Adipocyte (in vitro differentiated cells): ENCODE data around the gene CERCAM.
A peak's percentile ranks its signal among the peaks of the same experiment; 100 is the strongest.

ENCODE experiments used
- DNase-seq: peaks from one replicate; pipeline ENCODE4 v3.0.0-alpha.2; 2015; ENCODE audit warnings: low read depth
- H3K27me3 ChIP-seq: replicated peaks from 2 replicates; pipeline ENCODE4 v1.7.0; 2013; ENCODE audit warnings: mild to moderate bottlenecking, low read length, moderate library complexity; ENCODE audit not compliant: control insufficient read depth, insufficient read depth
- H3K36me3 ChIP-seq: 2 replicates; pipeline ENCODE4 v1.7.0; 2013; ENCODE audit warnings: low read length, mild to moderate bottlenecking, moderate library complexity; ENCODE audit not compliant: control insufficient read depth, insufficient read depth, severe bottlenecking
- H3K4me1 ChIP-seq: 2 replicates; pipeline ENCODE4 v1.7.0; 2013; ENCODE audit warnings: mild to moderate bottlenecking, low read length, moderate library complexity; ENCODE audit not compliant: control insufficient read depth, insufficient read depth
- H3K4me3 ChIP-seq: 2 replicates; pipeline ENCODE4 v1.7.0; 2013; ENCODE audit warnings: mild to moderate bottlenecking, low read length, moderate library complexity
- H3K9ac ChIP-seq: 2 replicates; pipeline ENCODE4 v1.7.0; 2013; ENCODE audit warnings: mild to moderate bottlenecking, low read length, moderate library complexity
- H3K9me3 ChIP-seq: 2 replicates; pipeline ENCODE4 v1.7.0; 2013; ENCODE audit warnings: mild to moderate bottlenecking, low read length, moderate library complexity; ENCODE audit not compliant: control insufficient read depth

The CERCAM gene

DNA sequence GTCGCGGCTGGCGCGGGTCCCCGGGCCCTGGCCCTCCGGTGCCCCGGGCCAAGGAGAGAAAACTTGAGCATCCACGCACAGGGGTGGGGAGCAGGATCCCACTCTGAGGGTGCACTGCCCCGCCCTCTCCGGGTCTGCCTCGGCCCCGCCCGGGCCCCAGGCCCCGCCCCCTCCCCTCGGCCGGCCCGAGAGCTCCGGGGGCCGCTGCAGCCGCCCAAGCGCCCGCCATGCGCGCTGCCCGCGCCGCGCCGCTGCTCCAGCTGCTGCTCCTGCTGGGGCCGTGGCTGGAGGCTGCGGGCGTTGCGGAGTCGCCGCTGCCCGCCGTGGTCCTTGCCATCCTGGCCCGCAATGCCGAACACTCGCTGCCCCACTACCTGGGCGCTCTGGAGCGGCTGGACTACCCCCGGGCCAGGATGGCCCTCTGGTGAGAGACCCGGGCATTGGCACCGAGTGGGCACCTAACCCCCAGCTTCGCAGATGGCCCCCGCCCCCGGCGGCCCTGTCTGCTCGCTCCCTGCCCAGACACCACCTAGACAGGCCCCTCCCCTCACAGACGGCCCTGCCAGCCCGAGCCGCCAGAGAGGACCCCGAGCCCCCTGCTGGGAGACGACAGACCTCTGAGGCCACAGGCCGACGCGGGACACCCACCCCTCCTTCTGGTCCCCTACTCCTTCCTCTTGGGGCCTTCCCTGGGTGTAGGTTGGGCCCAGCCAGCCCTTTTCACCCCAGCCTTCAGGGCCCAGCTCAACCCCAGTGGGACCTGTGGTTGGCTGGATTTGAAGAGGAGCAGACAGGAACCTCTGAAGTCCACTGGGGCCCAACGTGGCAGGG, at the start of gene CERCAM:
Gene CERCAM (plus strand): TSS at position 207 of the 831 bp plus-strand sequence. CDS start 21 bp downstream, at position 228.
- peaks cover 10% of the 10 kb centered on the region for H3K4me1 ChIP-seq
- DNase-seq: peak; percentile 83

GRCh38 chr9:128371630-128372117, 49.0 kb upstream of the CERCAM start:
- Histone ChIP-seq H3K36me3 (peaks cover 5% of the 10 kb centered on the region), H3K9me3 (no peaks in the 10 kb centered on the region), H3K9ac (peak overlapping the region; percentile 95), H3K4me1 (peaks cover 29% of the 10 kb centered on the region), H3K27me3 (no peaks in the 10 kb centered on the region), H3K4me3 (peak overlapping the region; percentile 94)
- DNase-seq: no peak

More for the DNA sequence above, at the start of gene CERCAM:
- H3K27me3 ChIP-seq: peaks cover 19% of the 10 kb centered on the region
- peak within 1 kb of the TSS; percentile 93 for H3K9ac ChIP-seq
- H3K36me3 ChIP-seq: peaks cover 5% of the 10 kb centered on the region
- no peaks in the 10 kb centered on the region for H3K9me3 ChIP-seq
- H3K4me3 ChIP-seq: peak within 1 kb of the TSS; percentile 91

- H3K9me3 ChIP-seq: no peaks in the 10 kb centered on the region
- DNase-seq: peak; percentile 19
- H3K4me3 ChIP-seq: peak overlapping the region; percentile 94
- peak overlapping the region; percentile 95 for H3K9ac ChIP-seq
- H3K36me3 ChIP-seq: peaks cover 5% of the 10 kb centered on the region
- H3K4me1 ChIP-seq: peaks cover 29% of the 10 kb centered on the region
- no peaks in the 10 kb centered on the region for H3K27me3 ChIP-seq
These were observed 48.4 kb upstream of the CERCAM start for GRCh38 chr9:128372188-128372641.

GRCh38 chr9:128372784-128373183, 47.9 kb upstream of the CERCAM start:
- H3K4me1 ChIP-seq: peaks cover 29% of the 10 kb centered on the region
- peak overlapping the region; percentile 94 for H3K4me3 ChIP-seq
- DNase-seq: peak; percentile 5

DNA sequence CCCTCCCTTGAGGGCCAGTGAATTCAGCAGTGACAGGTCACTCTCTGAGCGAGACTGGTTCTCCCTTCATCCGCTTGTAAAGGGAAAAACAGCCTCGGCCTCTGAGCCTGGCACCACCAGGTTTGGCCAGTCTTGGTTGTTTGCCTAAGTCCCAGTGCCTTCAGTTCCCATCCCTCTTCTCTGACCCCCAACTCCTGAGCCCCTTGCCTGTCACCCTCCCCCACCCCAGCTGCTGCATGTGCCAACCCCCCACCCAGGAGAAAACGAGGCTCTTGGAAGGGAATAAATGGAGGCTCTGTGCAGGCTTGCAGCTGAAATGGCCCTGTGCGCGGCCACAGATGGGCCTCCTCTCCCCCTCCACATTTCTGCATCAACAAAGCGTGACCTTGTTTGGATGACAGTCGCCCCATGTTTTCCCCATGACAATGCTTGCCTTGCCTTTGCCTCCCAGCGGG, 46.4 kb upstream of the CERCAM start:
- no peak overlapping the region for H3K9ac ChIP-seq
- peaks cover 29% of the 10 kb centered on the region for H3K4me1 ChIP-seq
- no peak for DNase-seq
- no peaks in the 10 kb centered on the region for H3K27me3 ChIP-seq
- H3K36me3 ChIP-seq: peaks cover 9% of the 10 kb centered on the region
- no peaks in the 10 kb centered on the region for H3K9me3 ChIP-seq
- H3K4me3 ChIP-seq: no peak overlapping the region

More at GRCh38 chr9:128372784-128373183, 47.9 kb upstream of the CERCAM start:
- no peaks in the 10 kb centered on the region for H3K27me3 ChIP-seq
- no peaks in the 10 kb centered on the region for H3K9me3 ChIP-seq
- peak overlapping the region; percentile 95 for H3K9ac ChIP-seq
- peaks cover 5% of the 10 kb centered on the region for H3K36me3 ChIP-seq

DNA sequence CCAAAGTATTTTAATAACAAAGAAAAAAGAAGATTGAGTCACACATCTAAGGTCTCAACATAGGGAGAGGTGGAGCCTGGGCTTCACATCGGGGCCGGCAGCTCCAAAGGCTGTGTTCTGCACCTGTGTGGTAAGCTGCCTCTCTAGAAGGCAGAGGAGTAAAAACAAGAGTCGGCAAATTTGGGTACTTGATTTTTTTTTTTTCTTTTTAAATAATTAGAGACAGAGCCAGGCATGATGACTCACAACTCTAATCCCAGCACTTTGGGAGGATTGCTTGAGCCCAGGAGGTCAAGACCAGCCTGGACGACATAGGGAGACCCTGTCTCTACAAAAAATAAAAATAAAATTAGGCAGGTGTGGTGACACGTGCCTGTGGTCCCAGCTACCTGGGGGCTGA, 44.8 kb upstream of the CERCAM start:
- H3K9ac ChIP-seq: no peak overlapping the region
- H3K4me1 ChIP-seq: peaks cover 22% of the 10 kb centered on the region
- H3K4me3 ChIP-seq: no peak overlapping the region
- peak; percentile 23 for DNase-seq
- H3K9me3 ChIP-seq: no peaks in the 10 kb centered on the region
- no peaks in the 10 kb centered on the region for H3K27me3 ChIP-seq
- peaks cover 15% of the 10 kb centered on the region for H3K36me3 ChIP-seq

- H3K9me3 ChIP-seq: no peaks in the 10 kb centered on the region
- no peaks in the 10 kb centered on the region for H3K4me1 ChIP-seq
- no peak overlapping the region for H3K4me3 ChIP-seq
- DNase-seq: no peak
- H3K27me3 ChIP-seq: no peaks in the 10 kb centered on the region
- H3K36me3 ChIP-seq: peaks cover 38% of the 10 kb centered on the region
- H3K9ac ChIP-seq: no peak overlapping the region
These were observed 38.4 kb upstream of the CERCAM start for GRCh38 chr9:128382261-128382660.

- H3K36me3 ChIP-seq: peaks cover 47% of the 10 kb centered on the region
- DNase-seq: no peak
- H3K9ac ChIP-seq: no peak overlapping the region
- no peaks in the 10 kb centered on the region for H3K27me3 ChIP-seq
- no peaks in the 10 kb centered on the region for H3K4me1 ChIP-seq
- no peak overlapping the region for H3K4me3 ChIP-seq
- no peaks in the 10 kb centered on the region for H3K9me3 ChIP-seq
These were observed 37.5 kb upstream of the CERCAM start for GRCh38 chr9:128383007-128383753.

DNA sequence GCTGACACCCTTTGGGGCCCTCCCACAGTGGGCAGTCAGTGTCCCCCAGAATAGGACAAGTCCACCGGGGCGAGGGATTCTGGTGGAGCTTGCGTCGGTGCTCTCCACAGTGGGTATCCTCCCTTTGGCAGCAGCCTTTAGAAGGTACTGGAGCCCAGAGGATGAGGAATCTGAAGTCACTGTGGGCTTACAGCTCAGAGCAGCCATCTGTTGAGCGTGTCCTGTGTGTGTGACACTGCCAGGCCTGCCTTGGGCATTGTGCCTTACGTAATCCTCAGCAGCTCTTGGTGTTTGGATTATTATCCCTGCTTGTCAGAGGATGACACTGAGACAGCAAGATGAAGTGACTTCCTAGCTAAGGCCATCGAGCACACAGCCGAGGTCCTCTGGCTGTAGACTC, 36.9 kb upstream of the CERCAM start:
- H3K27me3 ChIP-seq: no peaks in the 10 kb centered on the region
- H3K4me1 ChIP-seq: no peaks in the 10 kb centered on the region
- DNase-seq: no peak
- peaks cover 52% of the 10 kb centered on the region for H3K36me3 ChIP-seq
- no peaks in the 10 kb centered on the region for H3K9me3 ChIP-seq
- H3K9ac ChIP-seq: no peak overlapping the region
- H3K4me3 ChIP-seq: no peak overlapping the region

- Histone ChIP-seq H3K4me1 (no peaks in the 10 kb centered on the region), H3K9ac (no peak overlapping the region), H3K9me3 (no peaks in the 10 kb centered on the region), H3K27me3 (no peaks in the 10 kb centered on the region), H3K36me3 (peaks cover 58% of the 10 kb centered on the region), H3K4me3 (no peak overlapping the region)
- no peak for DNase-seq
These were observed 35.7 kb upstream of the CERCAM start for GRCh38 chr9:128384801-128385495.
